RWPE1 (cell line): Measurements from ENCODE around the gene TWF2.
"Not testable (repeated sequence)": the region's sequence is repeated elsewhere in the genome, so short reads cannot be mapped to it uniquely, and the experiment has no call there.

Experiments
- CTCF ChIA-PET: fragments of 350-600 bp; sonication (Branson Sonifier 250); formaldehyde crosslinking; extraction: SDS; loops from one replicate; lab custom pipeline; 2021; lab: Yijun Ruan, JAX
- POLR2A ChIA-PET: fragments of 400-600 bp; formaldehyde crosslinking; extraction: SDS; loops from one replicate; lab custom pipeline; 2020; ENCODE audit warnings: antibody characterized with exemption; ENCODE audit not compliant: low non-redundant PET; lab: Yijun Ruan, JAX
- DNase-seq: peaks from one replicate; pipeline ENCODE4 v3.0.0; 2012; ENCODE audit warnings: low spot score
- H3K27ac ChIP-seq: fragments of 450-650 bp; 2 replicates; pipeline ENCODE4 v1.5.1; 2017
- CTCF ChIP-seq: fragments of 450-650 bp; conservative IDR thresholded peaks from 2 replicates; pipeline ENCODE4 v1.5.1; 2017; ENCODE audit warnings: low read depth, mild to moderate bottlenecking

The TWF2 gene

GRCh38 chr3:52280050-52280461, 41.1 kb upstream of the TWF2 start:
- DNase-seq = no peak
- H3K27ac ChIP-seq = no peak overlapping the region
- no peak for TF ChIP-seq CTCF
- POLR2A ChIA-PET = no interaction called here
- CTCF ChIA-PET = interaction anchor here (0.6 to 1.1 kb wide), 2 partner anchors 9 to 130 kb away, joined by 3 to 4 read pairs; no protein-coding TSS in a partner anchor

DNA sequence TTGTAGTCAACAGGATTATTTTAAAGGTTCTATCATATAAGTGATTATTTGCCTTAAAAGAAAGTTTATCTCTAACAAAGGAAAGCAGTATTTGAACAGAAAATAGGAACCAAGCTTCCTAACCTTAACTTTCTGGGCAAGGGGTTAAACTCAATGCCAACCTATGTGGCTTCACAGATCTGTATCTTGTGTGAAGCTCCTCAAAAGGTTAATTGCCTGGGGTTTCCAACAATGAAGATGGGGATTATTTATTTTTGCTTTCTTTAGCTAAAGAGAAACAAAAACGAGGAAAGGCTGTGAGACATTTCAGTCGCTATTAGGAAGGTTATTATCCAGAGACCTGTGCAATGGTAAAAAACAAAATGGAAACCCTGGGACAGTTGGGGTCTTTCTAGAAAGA, 40.6 kb upstream of the TWF2 start:
- TF ChIP-seq CTCF = no peak
- CTCF ChIA-PET = interaction anchor here (1.1 kb wide), 1 partner anchor 9 kb away, joined by 3 read pairs; no protein-coding TSS in a partner anchor
- POLR2A ChIA-PET = interaction anchor here (1.5 kb wide), 1 partner anchor 8 kb away, joined by 5 read pairs; the partner anchor contains the start of gene GLYCTK
- no peak for DNase-seq
- peak overlapping the region; percentile 96 for H3K27ac ChIP-seq

GRCh38 chr3:52278510-52279069, 39.6 kb upstream of the TWF2 start, which contains the start of gene WDR82:
Gene WDR82 (minus strand): TSS chr3:52278649. CDS start chr3:52278361, 288 bp downstream.
- TF ChIP-seq CTCF = peak; percentile 16; the same call in 1 of the 2 replicates

DNA sequence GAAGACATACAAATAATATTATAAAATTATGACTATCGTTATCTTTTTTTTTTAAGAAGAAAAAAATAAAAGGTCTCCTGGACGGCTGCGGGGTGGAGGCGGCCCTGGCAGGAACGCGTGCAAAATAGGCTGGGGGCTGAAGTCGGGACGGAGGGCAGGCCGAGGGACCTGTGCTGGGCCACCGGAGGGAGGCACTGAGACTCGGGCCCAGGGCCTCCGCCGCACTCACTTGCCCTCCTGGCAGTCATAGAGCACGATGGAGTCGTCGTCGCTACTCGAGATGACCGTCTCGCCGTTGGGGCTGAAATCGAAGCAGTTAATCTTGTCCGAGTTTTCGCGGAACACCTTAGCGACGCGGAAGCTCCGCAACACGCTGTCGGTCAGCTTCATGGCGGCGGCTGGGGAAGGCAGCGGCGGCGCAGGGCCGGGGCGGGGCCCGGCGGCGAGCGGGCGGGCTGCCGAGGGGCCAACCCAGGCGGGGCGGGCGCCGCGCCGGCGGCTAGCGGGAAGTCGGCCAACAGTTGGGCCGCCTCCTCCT, 39.1 kb upstream of the TWF2 start:
- CTCF ChIA-PET = interaction anchor here (0.6 to 0.7 kb wide), 3 partner anchors 10 to 93 kb away, joined by 3 to 7 read pairs (median 3); no protein-coding TSS in a partner anchor
- peak; percentile 36 for TF ChIP-seq CTCF
- DNase-seq = peak; percentile 43
- H3K27ac ChIP-seq = peak overlapping the region; percentile 96
- POLR2A ChIA-PET = interaction anchor here (0.8 kb wide), 1 partner anchor 62 kb away, joined by 3 read pairs; no protein-coding TSS in a partner anchor

More at GRCh38 chr3:52278510-52279069, 39.6 kb upstream of the TWF2 start, which contains the start of gene WDR82:
- ChIA-PET POLR2A (interaction anchor here (0.6 to 1.5 kb wide), 3 partner anchors 9 to 124 kb away, joined by 3 to 5 read pairs (median 4); partner anchors contain the start of genes GLYCTK and POC1A), CTCF (interaction anchor here (0.6 to 1.0 kb wide), 8 partner anchors 9 to 342 kb away, joined by 3 to 5 read pairs (median 3); partner anchors contain the start of gene GLYCTK)
- H3K27ac ChIP-seq = peak within 1 kb of the TSS; percentile 96
- peak; percentile 88 for DNase-seq

DNA sequence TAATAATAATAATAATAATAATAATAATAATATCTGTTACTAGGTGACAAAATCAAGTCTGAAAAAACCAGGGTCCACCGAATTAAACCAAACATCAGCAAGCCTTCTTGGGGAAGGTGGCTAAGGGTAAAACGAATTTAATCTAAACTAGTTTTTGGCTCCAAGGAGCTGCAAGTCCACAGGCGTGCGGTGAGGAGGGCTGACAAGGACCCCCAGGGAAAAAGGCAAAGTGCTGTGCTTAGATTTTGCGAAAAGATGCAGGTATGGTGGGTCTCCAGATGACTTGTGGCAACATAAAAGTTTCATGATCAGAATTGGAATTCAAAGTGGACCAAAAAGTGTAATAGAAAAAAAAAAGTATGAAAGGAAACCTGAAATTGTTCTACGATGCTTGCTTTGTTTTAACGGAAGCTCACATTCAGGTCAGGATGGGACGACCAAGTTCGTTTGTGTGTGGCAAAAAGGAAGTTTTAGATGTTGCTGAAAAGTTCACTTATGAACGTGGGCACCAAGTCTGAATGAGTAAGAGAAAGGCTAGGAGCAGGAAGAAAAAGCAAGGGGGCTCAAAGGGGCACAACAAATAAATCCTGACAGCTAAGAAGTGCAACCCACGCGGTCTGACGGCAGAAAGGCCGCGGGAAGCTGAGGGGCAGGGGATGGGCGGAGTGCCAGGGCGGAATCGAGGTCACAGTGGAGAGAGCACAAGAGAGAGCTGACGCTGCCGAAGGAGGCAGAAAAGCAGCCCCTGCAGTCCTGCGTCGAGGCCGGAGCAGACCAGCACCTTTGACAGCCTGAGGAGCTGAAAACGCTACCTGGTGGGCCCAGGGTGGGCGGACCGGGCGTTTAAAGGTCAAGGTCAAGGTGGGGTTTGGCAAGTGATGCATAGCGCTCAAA, 38.4 kb upstream of the TWF2 start:
- POLR2A ChIA-PET = no interaction called here
- peak overlapping the region; percentile 96 for H3K27ac ChIP-seq
- CTCF ChIA-PET = interaction anchor here (0.7 to 1.2 kb wide), 3 partner anchors 16 to 177 kb away, joined by 4 to 7 read pairs (median 5); no protein-coding TSS in a partner anchor
- TF ChIP-seq CTCF = no peak
- DNase-seq = no peak

DNA sequence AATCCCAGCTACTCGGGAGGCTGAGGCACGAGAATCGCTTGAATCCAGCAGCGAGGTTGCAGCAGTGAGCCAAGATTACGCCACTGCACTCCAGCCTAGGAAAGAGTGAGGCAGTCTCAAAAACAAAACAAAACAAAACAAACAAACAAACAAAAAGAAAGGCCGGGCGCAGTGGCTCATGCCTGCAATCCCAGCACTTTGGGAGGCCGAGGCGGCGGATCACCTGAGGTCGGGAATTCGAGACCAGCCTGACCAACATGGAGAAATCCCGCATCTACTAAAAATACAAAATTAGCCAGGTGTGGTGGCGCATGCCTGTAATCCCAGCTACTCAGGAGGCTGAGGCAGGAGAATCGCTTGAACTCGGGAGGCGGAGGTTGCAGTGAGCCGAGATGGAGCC, 35.8 kb upstream of the TWF2 start:
- POLR2A ChIA-PET, CTCF ChIA-PET, DNase-seq: not testable (repeated sequence)
- H3K27ac ChIP-seq = peak overlapping the region; percentile 16
